Peyer's patch (tissue), 4 donors: ENCODE results near the gene TMEM91.

Source experiments
- POLR2A ChIP-seq, 2 donors: fragments of 450-650 bp; IDR thresholded peaks; one replicate each; pipeline ENCODE4 v1.5.1; 2017; ENCODE audit warnings: antibody characterized with exemption in 2 of 2, mild to moderate bottlenecking in 2 of 2, moderate library complexity in 2 of 2
- TF ChIP-seq, protein P1 (sequence below), 6 experiments: fragments of 450-650 bp in 4 of 6; fragments of 200-600 bp in 2 of 6; sonication (generic) in 1 of 6; IDR thresholded peaks; one replicate each; pipeline ENCODE4 v1.5.1; 2017 to 2019; ENCODE audit warnings: antibody characterized with exemption in 6 of 6, mild to moderate bottlenecking in 3 of 6, moderate library complexity in 1 of 6

DNA sequence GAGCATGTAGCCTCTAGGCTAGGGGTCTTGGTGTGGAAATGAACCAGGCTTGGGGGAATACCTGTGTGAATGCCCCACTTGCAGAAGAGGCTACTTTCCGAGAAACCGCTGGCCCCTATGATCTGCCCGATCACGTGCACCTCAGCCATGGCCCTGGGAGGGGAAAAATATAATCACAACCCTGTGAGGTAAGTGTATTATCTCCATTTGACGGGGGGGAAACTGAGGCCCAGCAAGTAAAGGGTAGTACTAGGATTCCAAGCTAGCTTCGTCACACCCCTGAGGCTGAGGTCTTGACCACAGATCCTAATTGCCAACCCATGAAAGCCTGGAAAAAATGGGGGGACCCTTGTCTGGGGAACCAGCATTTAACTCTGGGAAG, 13.0 kb upstream of the TMEM91 start:
- TF ChIP-seq, protein P1, sequence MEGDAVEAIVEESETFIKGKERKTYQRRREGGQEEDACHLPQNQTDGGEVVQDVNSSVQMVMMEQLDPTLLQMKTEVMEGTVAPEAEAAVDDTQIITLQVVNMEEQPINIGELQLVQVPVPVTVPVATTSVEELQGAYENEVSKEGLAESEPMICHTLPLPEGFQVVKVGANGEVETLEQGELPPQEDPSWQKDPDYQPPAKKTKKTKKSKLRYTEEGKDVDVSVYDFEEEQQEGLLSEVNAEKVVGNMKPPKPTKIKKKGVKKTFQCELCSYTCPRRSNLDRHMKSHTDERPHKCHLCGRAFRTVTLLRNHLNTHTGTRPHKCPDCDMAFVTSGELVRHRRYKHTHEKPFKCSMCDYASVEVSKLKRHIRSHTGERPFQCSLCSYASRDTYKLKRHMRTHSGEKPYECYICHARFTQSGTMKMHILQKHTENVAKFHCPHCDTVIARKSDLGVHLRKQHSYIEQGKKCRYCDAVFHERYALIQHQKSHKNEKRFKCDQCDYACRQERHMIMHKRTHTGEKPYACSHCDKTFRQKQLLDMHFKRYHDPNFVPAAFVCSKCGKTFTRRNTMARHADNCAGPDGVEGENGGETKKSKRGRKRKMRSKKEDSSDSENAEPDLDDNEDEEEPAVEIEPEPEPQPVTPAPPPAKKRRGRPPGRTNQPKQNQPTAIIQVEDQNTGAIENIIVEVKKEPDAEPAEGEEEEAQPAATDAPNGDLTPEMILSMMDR (IDR thresholded peaks at IDR 0.05), result no peak
- no peak for TF ChIP-seq POLR2A (IDR thresholded peaks at IDR 0.05)
